HL-60 (cell line): ENCODE data around the gene CCDC102A.

Experiments used
- CTCF ChIP-seq: IDR thresholded peaks from one replicate; pipeline ENCODE4 v1.5.1; 2011; ENCODE audit warnings: low read length, control low read depth, inconsistent platforms; ENCODE audit not compliant: insufficient read depth
- POLR2AphosphoS5 ChIP-seq: IDR thresholded peaks from 2 replicates; pipeline ENCODE4 v1.6.1; 2012; ENCODE audit warnings: low read depth
- REST ChIP-seq: IDR thresholded peaks from 2 replicates; pipeline ENCODE4 v1.6.1; 2012; ENCODE audit warnings: low read depth; ENCODE audit not compliant: insufficient replicate concordance
- SPI1 ChIP-seq: IDR thresholded peaks from 2 replicates; pipeline ENCODE4 v1.6.1; 2012; ENCODE audit warnings: low read depth, mild to moderate bottlenecking, borderline replicate concordance

- no peak for TF ChIP-seq CTCF
- no peak for TF ChIP-seq SPI1
- TF ChIP-seq POLR2AphosphoS5 = no peak
- no peak for TF ChIP-seq REST
Measured at GRCh38 chr16:57577214-57577613, 40.8 kb upstream of the CCDC102A start.
